HepG2 (cell line): ENCODE results near the gene GRIK1. TPM values are rescaled to one million over a fixed set of nuclear protein-coding genes. Genes with fewer than 3 reads are reported as not detected.

ENCODE experiments used
- ATAC-seq: fragments of 200-7000 bp; cut with Tn5 transposase; 3 replicates; pipeline ENCODE4 v1.9.1; 2020; ENCODE audit warnings: mild to moderate bottlenecking, moderate library complexity
- BruUV-seq: library from RNA; stranded (reverse); fragments of 400-500 nt; replicated peaks from 2 replicates; lab custom pipeline; 2021; lab: Mats Ljungman, UMichigan
- CTCF ChIA-PET: fragments of 300-600 bp; formaldehyde crosslinking; extraction: SDS; loops from one replicate; lab custom pipeline; 2021; ENCODE audit warnings: low total read pairs, inconsistent platforms, low intra/inter-chr PET ratio; lab: Yijun Ruan, JAX
- POLR2A ChIA-PET: fragments of 350-600 bp; sonication (Branson Sonifier 250); formaldehyde crosslinking; loops from one replicate; lab custom pipeline; 2020; ENCODE audit warnings: antibody characterized with exemption, inconsistent platforms; lab: Yijun Ruan, JAX
- DNase-seq: peaks from one replicate; pipeline ENCODE4 v3.0.0-alpha.2; 2015; ENCODE audit warnings: low spot score
- FAIRE-seq: peaks from 3 replicates; lab custom pipeline; 2011; peaks lifted over from hg19 to GRCh38; lab: Jason Lieb, UNC
- H2AFZ ChIP-seq: one replicate; pipeline ENCODE4 v1.6.1; 2011; ENCODE audit warnings: low read length, inconsistent platforms
- H3K27ac ChIP-seq: fragments of 300-600 bp; 3 replicates; pipeline ENCODE4 v1.8.0; 2011; ENCODE audit warnings: mixed run types, mild to moderate bottlenecking, mixed read lengths, low read length, inconsistent platforms; ENCODE audit not compliant: insufficient read depth; ENCODE audit errors: extremely low read length
- H3K27me3 ChIP-seq, 2 experiments: fragments of 200-600 bp in 1 of 2; 2 replicates in 1 of 2; 3 replicates in 1 of 2; pipeline versions ENCODE4 v1.6.0 to v1.8.0; 2011; ENCODE audit warnings: low read length in 2 of 2, mild to moderate bottlenecking in 2 of 2, moderate library complexity in 2 of 2, inconsistent platforms in 1 of 2; ENCODE audit not compliant: insufficient read depth in 2 of 2, control insufficient read depth in 1 of 2
- H3K36me3 ChIP-seq, 2 experiments: fragments of 200-600 bp in 1 of 2; replicated peaks in 1 of 2; 2 replicates in 1 of 2; 3 replicates in 1 of 2; pipeline versions ENCODE4 v1.5.1 to v1.8.0; 2011; ENCODE audit warnings: low read length in 2 of 2, inconsistent platforms in 1 of 2; ENCODE audit not compliant: insufficient read depth in 2 of 2, control insufficient read depth in 1 of 2
- H3K4me1 ChIP-seq: 2 replicates; pipeline ENCODE4 v1.5.1; 2012; ENCODE audit warnings: low read length, inconsistent platforms; ENCODE audit not compliant: insufficient read depth
- H3K4me2 ChIP-seq: 2 replicates; pipeline ENCODE4 v1.6.0; 2011; ENCODE audit warnings: low read depth, low read length, inconsistent platforms
- H3K4me3 ChIP-seq, 3 experiments: fragments of 200-600 bp in 1 of 3; sonication (generic), shearing (Covaris generic) in 1 of 3; replicated peaks in 1 of 3; 2 replicates each; pipeline ENCODE4 v1.5.1; 2011 to 2016; ENCODE audit warnings: low read length in 3 of 3, inconsistent platforms in 2 of 3, low read depth in 2 of 3, mild to moderate bottlenecking in 2 of 3, control low read depth in 1 of 3, mixed read lengths in 1 of 3; ENCODE audit not compliant: insufficient read depth in 1 of 3
- H3K79me2 ChIP-seq: one replicate; pipeline ENCODE4 v1.6.1; 2011; ENCODE audit warnings: low read length, inconsistent platforms; ENCODE audit not compliant: insufficient read depth
- H3K9ac ChIP-seq: 2 replicates; pipeline ENCODE4 v1.6.0; 2011; ENCODE audit warnings: mild to moderate bottlenecking, low read depth, low read length, inconsistent platforms; ENCODE audit not compliant: insufficient read depth
- H3K9me3 ChIP-seq: 2 replicates; pipeline ENCODE4 v1.5.1; 2012; ENCODE audit warnings: mild to moderate bottlenecking, low read length
- H4K20me1 ChIP-seq: 2 replicates; pipeline ENCODE4 v1.6.0; 2011; ENCODE audit warnings: inconsistent platforms, mild to moderate bottlenecking, low read length, moderate library complexity; ENCODE audit not compliant: insufficient read depth
- ELF1 ChIP-seq: sonication (generic); formaldehyde crosslinking; IDR thresholded peaks from 2 replicates; pipeline ENCODE4 v1.4.0; 2020; ENCODE audit warnings: missing genetic modification reagents
- HNRNPUL1 ChIP-seq: fragments of 200-400 bp; formaldehyde crosslinking; IDR thresholded peaks from 2 replicates; pipeline ENCODE4 v1.6.1; 2017; ENCODE audit warnings: low read depth, mild to moderate bottlenecking, low read length, moderate library complexity
- IKZF4 ChIP-seq: sonication (generic); formaldehyde crosslinking; IDR thresholded peaks from 2 replicates; pipeline ENCODE4 v1.5.1; 2020; ENCODE audit warnings: borderline replicate concordance, mild to moderate bottlenecking, low read depth, missing genetic modification reagents; ENCODE audit errors: not compliant biosample characterization
- JUND ChIP-seq: sonication (generic); formaldehyde crosslinking; IDR thresholded peaks from 2 replicates; pipeline ENCODE4 v1.8.0; 2022; ENCODE audit warnings: mild to moderate bottlenecking, missing genetic modification reagents
- KDM1A ChIP-seq: IDR thresholded peaks from 2 replicates; pipeline ENCODE4 v1.6.1; 2016; ENCODE audit warnings: missing compliant biosample characterization
- MAZ ChIP-seq, 2 experiments: sonication (generic) in 1 of 2; formaldehyde crosslinking in 1 of 2; IDR thresholded peaks; 2 replicates each; pipeline versions ENCODE4 v1.5.0 to v1.6.1; 2012 to 2020; ENCODE audit warnings: low read depth in 2 of 2, mild to moderate bottlenecking in 2 of 2, borderline replicate concordance in 1 of 2, improper control_type of control experiment in 1 of 2, low read length in 1 of 2, missing genetic modification reagents in 1 of 2, moderate library complexity in 1 of 2
- MIER2 ChIP-seq: IDR thresholded peaks from 2 replicates; pipeline ENCODE4 v1.6.1; 2016; ENCODE audit warnings: missing biosample characterization, missing genetic modification reagents
- PHF8 ChIP-seq: sonication (generic); formaldehyde crosslinking; IDR thresholded peaks from 2 replicates; pipeline ENCODE4 v1.5.0; 2020; ENCODE audit warnings: missing genetic modification reagents
- POLR2G ChIP-seq: fragments of 200-400 bp; formaldehyde crosslinking; IDR thresholded peaks from 2 replicates; pipeline ENCODE4 v1.6.1; 2018; ENCODE audit warnings: mild to moderate bottlenecking, low read depth, low read length, moderate library complexity
- TRAFD1 ChIP-seq: sonication (generic); formaldehyde crosslinking; IDR thresholded peaks from 2 replicates; pipeline ENCODE4 v1.5.1; 2020; ENCODE audit warnings: missing genetic modification reagents, mild to moderate bottlenecking, borderline replicate concordance
- ZC3H4 ChIP-seq: sonication (generic); formaldehyde crosslinking; IDR thresholded peaks from 2 replicates; pipeline ENCODE4 v1.4.0; 2020; ENCODE audit warnings: missing genetic modification reagents, borderline replicate concordance
- ZFP36 ChIP-seq: fragments of 150-350 bp; IDR thresholded peaks from 2 replicates; pipeline ENCODE4 v1.6.1; 2018; ENCODE audit warnings: borderline replicate concordance, low read length, low read depth; ENCODE audit not compliant: partially characterized antibody
- ZMAT3 ChIP-seq: sonication (generic); formaldehyde crosslinking; conservative IDR thresholded peaks from 2 replicates; pipeline ENCODE4 v1.7.0; 2021; ENCODE audit warnings: missing genetic modification reagents
- ZNF136 ChIP-seq: sonication (generic); formaldehyde crosslinking; IDR thresholded peaks from 2 replicates; pipeline ENCODE4 v1.8.1; 2022; ENCODE audit warnings: low read depth, mild to moderate bottlenecking, moderate library complexity, missing genetic modification reagents
- ZNF589 ChIP-seq: sonication (generic); formaldehyde crosslinking; conservative IDR thresholded peaks from 2 replicates; pipeline ENCODE4 v1.8.0; 2022; ENCODE audit warnings: mild to moderate bottlenecking, moderate library complexity, missing genetic modification reagents
- ZNF75D ChIP-seq: sonication (generic); formaldehyde crosslinking; IDR thresholded peaks from 2 replicates; pipeline ENCODE4 v1.8.1; 2023; ENCODE audit warnings: missing genetic modification reagents, mild to moderate bottlenecking, borderline replicate concordance
- WGBS: methylation state at CpG from one replicate; pipeline ENCODE4 v1.1.6; 2017; ENCODE audit warnings: low lambda C conversion rate; 5-methylcytosine and 5-hydroxymethylcytosine counted together
- in situ Hi-C: cut with HindIII; loops from 2 replicates; pipeline ENCODE4 v1.10.0; 2017; ENCODE audit warnings: low pct_unique_long_range_greater_than_20kb; ENCODE audit not compliant: extremely low pct_ligation_motif_present
- intact Hi-C: fragments of 100-400 bp; cut with micrococcal nuclease; formaldehyde crosslinking; loops from one replicate; pipeline ENCODE4 v1.10.0; 2022; ENCODE audit not compliant: unreplicated experiment
- polyA plus RNA-seq, 8 experiments: library from polyadenylated mRNA; depleted of rRNA in 3 of 8; stranded (reverse) in 7 of 8; unstranded in 1 of 8; fragments of >200 nt; fragmentation: Illumina TruSeq in 4 of 8; extraction: Trizol in 4 of 8; gene quantifications; 2 replicates each; pipeline versions ENCODE4 v1.2.1 to v1.2.3, GENCODE V29; 2011 to 2016; ENCODE audit warnings: low read depth in 4 of 8, missing spikeins in 1 of 8, mixed read lengths in 1 of 8; ENCODE audit not compliant: insufficient read depth in 1 of 8
- total RNA-seq, 5 experiments: library from RNA; depleted of rRNA; stranded (reverse); fragments of >200 nt; fragmentation: Illumina TruSeq; extraction: Trizol; gene quantifications; 2 replicates each; pipeline ENCODE4 v1.2.3, GENCODE V29; 2016; ENCODE audit warnings: low read depth in 1 of 5
- TF ChIP-seq, protein P1 (sequence below): sonication (generic); formaldehyde crosslinking; IDR thresholded peaks from 2 replicates; pipeline ENCODE4 v1.5.1; 2020; ENCODE audit warnings: missing genetic modification reagents, mild to moderate bottlenecking, borderline replicate concordance

The GRIK1 gene
- total and polyA plus RNA-seq, 2 of the 13 experiments (the other 11 are each of a cell fraction or from before 2014, with no cell fraction given), result not detected

DNA sequence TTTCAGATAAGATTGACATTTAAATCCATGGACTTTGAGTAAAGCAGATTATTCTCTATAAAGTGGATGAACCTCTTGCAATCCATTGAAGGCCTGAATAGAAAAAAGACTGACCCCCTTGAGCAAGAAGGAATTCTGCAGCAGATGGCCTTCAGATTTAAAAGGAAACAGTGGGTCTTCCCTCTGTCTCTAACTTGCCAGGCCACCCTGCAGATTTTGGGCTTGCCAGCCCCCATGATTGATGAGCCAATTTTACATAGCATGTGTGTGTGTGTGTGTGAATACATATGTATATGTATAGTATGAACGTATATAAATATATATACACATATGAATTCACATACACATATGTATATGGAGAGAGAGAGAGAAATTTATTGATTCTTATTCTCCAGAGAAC, 113.4 kb downstream of the GRIK1 start (continued):
- TF ChIP-seq PHF8, result no peak
- TF ChIP-seq ZNF136 (CRISPR knock-in tag), result no peak
- TF ChIP-seq HNRNPUL1, result no peak
- no peak for TF ChIP-seq ZNF75D (CRISPR knock-in tag)
- no peak for TF ChIP-seq KDM1A (CRISPR knock-in tag)
- TF ChIP-seq ZFP36, result no peak
- TF ChIP-seq JUND (CRISPR knock-in tag), result no peak
- TF ChIP-seq, protein P1, sequence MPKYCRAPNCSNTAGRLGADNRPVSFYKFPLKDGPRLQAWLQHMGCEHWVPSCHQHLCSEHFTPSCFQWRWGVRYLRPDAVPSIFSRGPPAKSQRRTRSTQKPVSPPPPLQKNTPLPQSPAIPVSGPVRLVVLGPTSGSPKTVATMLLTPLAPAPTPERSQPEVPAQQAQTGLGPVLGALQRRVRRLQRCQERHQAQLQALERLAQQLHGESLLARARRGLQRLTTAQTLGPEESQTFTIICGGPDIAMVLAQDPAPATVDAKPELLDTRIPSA (CRISPR knock-in tag), result no peak
- no peak for TF ChIP-seq ZNF589 (CRISPR knock-in tag)
- TF ChIP-seq MAZ (IDR thresholded peaks at IDR 0.05; ENCODE audit: borderline replicate concordance, low read depth, low read length), result no peak
- TF ChIP-seq MAZ (CRISPR knock-in tag; IDR thresholded peaks at IDR 0.05; ENCODE audit: low read depth), result no peak
- TF ChIP-seq, all 625 proteins: peak for 0

- Histone ChIP-seq H2AFZ (no peak overlapping the region), H3K36me3 (no peaks in the 10 kb centered on the region), H4K20me1 (no peaks in the 10 kb centered on the region), H3K4me2 (no peak overlapping the region), H3K9me3 (peaks cover 44% of the 10 kb centered on the region), H3K27me3 (no peaks in the 10 kb centered on the region), H3K4me3 (no peak overlapping the region), H3K27ac (no peak overlapping the region), H3K9ac (no peak overlapping the region), H3K4me1 (no peaks in the 10 kb centered on the region), H3K79me2 (no peaks in the 10 kb centered on the region)
- intact Hi-C loops (no loop called here), in situ Hi-C loops (loop anchor here (25.0 kb wide), 1 partner anchor 739 kb away; no protein-coding TSS in a partner anchor)
- WGBS, result 0% methylated on average over 2 of the region's 2 CpGs
- ChIA-PET CTCF (no interaction called here), POLR2A (no interaction called here)
- no TSS peak for BruUV-seq
- FAIRE-seq (no peak), ATAC-seq (no peak), DNase-seq (no peak)
- no peak for TF ChIP-seq ELF1 (CRISPR knock-in tag)
- TF ChIP-seq MIER2 (CRISPR knock-in tag), result no peak
- TF ChIP-seq TRAFD1 (CRISPR knock-in tag), result no peak
- TF ChIP-seq IKZF4, result no peak
- TF ChIP-seq POLR2G, result no peak
- TF ChIP-seq ZC3H4, result no peak
- TF ChIP-seq ZMAT3, result no peak
Observed at GRCh38 chr21:29825936-29826335, 113.9 kb downstream of the GRIK1 start.
